A673 (cell line): Measurements from ENCODE around the gene PPP2R5C. TPM values are rescaled to one million over a fixed set of nuclear protein-coding genes. Genes with fewer than 3 reads are reported as not detected.

Experiments used
- BruUV-seq: library from RNA; stranded (reverse); fragments of 400-500 nt; replicated peaks from 2 replicates; lab custom pipeline; 2021; lab: Mats Ljungman, UMichigan
- CTCF ChIA-PET: fragments of 300-600 bp; sonication (Branson Sonifier 250); formaldehyde crosslinking; loops from one replicate; lab custom pipeline; 2022; ENCODE audit warnings: antibody characterized with exemption; lab: Charles Lee
- POLR2A ChIA-PET: fragments of 300-600 bp; sonication (Branson Sonifier 250); formaldehyde crosslinking; loops from one replicate; lab custom pipeline; 2022; ENCODE audit warnings: antibody characterized with exemption; ENCODE audit not compliant: low non-redundant PET; lab: Charles Lee
- DNase-seq: peaks from one replicate; pipeline ENCODE4 v3.0.0-alpha.2; 2015; ENCODE audit warnings: low spot score
- H3K27ac ChIP-seq: fragments of 200-600 bp; sonication (generic); 2 replicates; pipeline ENCODE4 v1.5.1; 2016; ENCODE audit warnings: mixed run types, low read depth, mild to moderate bottlenecking, mixed read lengths, antibody characterized with exemption, low read length; ENCODE audit not compliant: poor library complexity, severe bottlenecking
- H3K27me3 ChIP-seq: fragments of 200-600 bp; sonication (generic); replicated peaks from 2 replicates; pipeline ENCODE4 v1.6.1; 2017; ENCODE audit warnings: mixed run types, low read depth, mild to moderate bottlenecking, mixed read lengths, antibody characterized with exemption, low read length; ENCODE audit not compliant: insufficient read depth, poor library complexity
- H3K36me3 ChIP-seq: fragments of 200-600 bp; sonication (generic); 2 replicates; pipeline ENCODE4 v1.6.1; 2016; ENCODE audit warnings: mixed run types, mild to moderate bottlenecking, mixed read lengths, antibody characterized with exemption, low read length; ENCODE audit not compliant: insufficient read depth, poor library complexity, severe bottlenecking
- H3K4me1 ChIP-seq: fragments of 200-600 bp; sonication (generic); 2 replicates; pipeline ENCODE4 v1.6.1; 2017; ENCODE audit warnings: mixed run types, mild to moderate bottlenecking, mixed read lengths, antibody characterized with exemption, low read length; ENCODE audit not compliant: insufficient read depth, poor library complexity, severe bottlenecking
- H3K4me3 ChIP-seq: fragments of 200-600 bp; sonication (generic); 2 replicates; pipeline ENCODE4 v1.5.1; 2016; ENCODE audit warnings: low read depth, mixed run types, mild to moderate bottlenecking, mixed read lengths, low read length; ENCODE audit not compliant: poor library complexity, severe bottlenecking
- H3K9me3 ChIP-seq: fragments of 200-600 bp; sonication (generic); 2 replicates; pipeline ENCODE4 v1.6.1; 2016; ENCODE audit warnings: mixed run types, low read depth, mild to moderate bottlenecking, mixed read lengths, antibody characterized with exemption, low read length; ENCODE audit not compliant: poor library complexity, severe bottlenecking
- CTCF ChIP-seq: fragments of 300-800, 200-600 bp; sonication (generic); conservative IDR thresholded peaks from 2 replicates; pipeline ENCODE4 v1.5.1; 2017; ENCODE audit warnings: low read depth, mild to moderate bottlenecking, antibody characterized with exemption, low read length, moderate library complexity, mixed read lengths
- EZH2 ChIP-seq: fragments of 200-600 bp; sonication (generic); IDR thresholded peaks from 2 replicates; pipeline ENCODE4 v1.6.1; 2017; ENCODE audit warnings: borderline replicate concordance, low read depth, mild to moderate bottlenecking, mixed read lengths, antibody characterized with exemption, low read length; ENCODE audit not compliant: poor library complexity, severe bottlenecking
- intact Hi-C: fragments of 100-400 bp; cut with micrococcal nuclease; formaldehyde crosslinking; loops from one replicate; pipeline ENCODE4 v1.10.0; 2022; ENCODE audit not compliant: unreplicated experiment
- total RNA-seq: library from RNA; stranded (reverse); gene quantifications from 2 replicates; pipeline ENCODE4 v1.2.3, GENCODE V29; 2021

The PPP2R5C gene
- total RNA-seq, 1 experiment from 2014 or later = 113 TPM

- H3K36me3 ChIP-seq = no peaks in the 10 kb centered on the region
- H3K27ac ChIP-seq = no peak overlapping the region
- peaks cover 29% of the 10 kb centered on the region for H3K27me3 ChIP-seq
- TF ChIP-seq CTCF (no peak), EZH2 (no peak)
- POLR2A ChIA-PET = no interaction called here
- H3K4me1 ChIP-seq = no peaks in the 10 kb centered on the region
- H3K4me3 ChIP-seq = no peak overlapping the region
- CTCF ChIA-PET = no interaction called here
- peaks cover 7% of the 10 kb centered on the region for H3K9me3 ChIP-seq
- no peak for DNase-seq
- intact Hi-C loops = no loop called here
- BruUV-seq = no TSS peak
Measured at GRCh38 chr14:101754893-101755292, 6.6 kb upstream of the PPP2R5C start.

DNA sequence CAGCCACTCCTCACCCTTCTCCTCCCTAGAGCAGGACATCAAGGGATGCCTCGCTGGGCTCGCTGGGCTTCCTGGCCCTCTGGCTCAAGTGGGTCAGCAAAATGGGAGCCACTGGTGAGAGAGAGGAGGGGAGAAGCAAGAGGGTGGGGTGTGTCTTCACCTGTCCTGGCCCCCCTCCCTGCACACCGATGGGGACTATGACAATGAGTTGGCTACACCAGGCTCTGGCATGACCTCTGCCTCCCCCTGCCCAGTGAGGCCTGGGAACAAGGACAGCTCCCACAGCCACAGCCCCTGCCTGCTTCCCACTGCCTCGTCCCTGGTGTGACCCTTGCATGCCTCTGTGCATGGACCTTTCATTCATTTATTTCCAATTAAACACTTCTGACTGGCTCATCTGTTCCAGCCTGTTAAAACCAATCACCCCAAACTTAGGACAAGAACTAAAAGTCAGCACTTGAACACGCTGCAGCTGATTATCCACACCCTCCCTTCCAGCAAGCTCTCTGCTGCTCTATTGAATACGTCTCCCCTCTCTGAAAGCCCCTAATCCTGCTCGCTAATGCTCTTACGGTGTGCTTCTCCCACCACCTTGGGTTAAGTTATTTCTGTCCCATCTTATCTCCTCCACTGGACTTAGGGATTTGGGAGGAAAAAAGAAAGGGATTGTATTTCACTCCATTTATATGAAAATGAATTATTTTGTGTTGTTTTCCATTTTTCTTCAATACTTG lies 5.8 kb upstream of the PPP2R5C start:
- Histone ChIP-seq H3K27ac (no peak overlapping the region), H3K27me3 (peaks cover 23% of the 10 kb centered on the region), H3K4me3 (no peak overlapping the region), H3K36me3 (no peaks in the 10 kb centered on the region), H3K9me3 (peaks cover 7% of the 10 kb centered on the region), H3K4me1 (no peaks in the 10 kb centered on the region)
- ChIA-PET POLR2A (no interaction called here), CTCF (no interaction called here)
- BruUV-seq = no TSS peak
- TF ChIP-seq EZH2 (no peak), CTCF (no peak)
- intact Hi-C loops = no loop called here
- no peak for DNase-seq

DNA sequence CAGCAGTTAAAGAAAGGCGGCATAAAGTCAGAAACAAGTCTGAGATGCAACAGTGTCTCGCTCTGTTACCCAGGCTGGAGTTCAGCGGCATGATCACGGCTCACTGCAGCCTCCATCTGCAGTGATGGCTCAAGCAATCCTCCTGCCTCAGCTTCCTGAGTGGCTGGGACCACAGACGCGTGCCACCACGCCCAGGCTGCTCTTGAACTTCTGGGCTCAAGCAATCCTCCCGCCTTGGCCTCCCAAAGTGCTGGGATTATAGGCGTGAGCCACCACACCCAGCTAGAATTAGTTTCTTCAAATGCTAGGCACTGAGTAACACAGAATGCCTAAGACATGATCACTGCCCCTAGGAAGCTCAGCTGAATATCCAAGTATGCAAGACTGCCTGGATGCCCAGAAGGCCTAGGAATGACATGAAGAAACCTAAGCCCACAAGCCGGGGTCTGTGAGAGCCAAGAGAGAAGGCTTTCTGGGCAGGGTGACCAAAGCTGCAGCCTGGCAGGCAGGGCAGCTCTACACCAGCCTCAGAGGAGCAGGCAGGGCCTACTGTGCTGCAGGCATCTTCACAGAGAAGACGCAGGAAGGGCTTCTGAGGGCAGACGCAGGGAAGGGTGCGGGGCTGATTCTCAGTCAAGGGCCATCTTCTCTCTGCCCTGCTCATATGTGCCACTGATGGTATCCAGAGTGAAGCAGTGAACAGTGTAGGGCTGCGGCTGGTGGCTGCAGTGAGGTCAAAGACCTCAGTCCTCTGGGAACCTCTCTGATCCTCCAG lies 4.3 kb upstream of the PPP2R5C start:
- no peak for DNase-seq
- Histone ChIP-seq H3K36me3 (no peaks in the 10 kb centered on the region), H3K27ac (no peak overlapping the region), H3K9me3 (no peaks in the 10 kb centered on the region), H3K27me3 (peaks cover 11% of the 10 kb centered on the region), H3K4me1 (no peaks in the 10 kb centered on the region), H3K4me3 (no peak overlapping the region)
- BruUV-seq = no TSS peak
- ChIA-PET POLR2A (no interaction called here), CTCF (no interaction called here)
- TF ChIP-seq EZH2 (no peak), CTCF (no peak)
- intact Hi-C loops = no loop called here
